GM19239 (cell line): ENCODE data around the gene RIMKLB.
"Not testable (repeated sequence)": the region's sequence is repeated elsewhere in the genome, so short reads cannot be mapped to it uniquely, and the experiment has no call there.

Experiments
- DNase-seq: peaks from one replicate; pipeline ENCODE4 v3.0.0; 2011; ENCODE audit warnings: low spot score; ENCODE audit not compliant: insufficient read length
- FAIRE-seq: peaks from 2 replicates; lab custom pipeline; 2011; peaks lifted over from hg19 to GRCh38; lab: Jason Lieb, UNC

Gene RIMKLB

GRCh38 chr12:8689681-8690080 lies 8.1 kb upstream of the RIMKLB start:
- FAIRE-seq, result no peak
- no peak for DNase-seq

GRCh38 chr12:8692573-8692972 lies 5.2 kb upstream of the RIMKLB start:
- DNase-seq (no peak), FAIRE-seq (no peak)

DNA sequence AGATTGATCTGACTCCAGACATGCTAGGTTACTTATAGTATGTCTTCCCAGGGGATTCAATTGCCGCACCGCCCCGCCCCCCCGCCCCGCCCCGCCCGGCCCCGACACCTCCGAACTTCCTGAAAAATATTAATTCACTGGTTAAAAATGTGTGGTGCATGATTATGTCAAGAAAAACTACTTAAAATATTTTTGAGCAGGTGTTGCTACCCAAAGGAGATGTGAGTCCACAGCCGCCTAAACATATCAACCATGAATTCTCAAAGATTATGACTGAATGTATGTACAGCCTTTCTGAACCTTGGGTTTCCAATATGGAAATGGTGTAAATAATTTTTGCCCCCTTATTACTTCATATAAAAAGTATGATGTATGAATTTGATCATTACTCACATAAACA lies 2.7 kb upstream of the RIMKLB start:
- DNase-seq (no peak), FAIRE-seq (no peak)

GRCh38 chr12:8696442-8697090 lies 1.2 kb upstream of the RIMKLB start:
- no peak for DNase-seq
- no peak for FAIRE-seq

GRCh38 chr12:8697120-8697475 lies 693 bp upstream of the RIMKLB start:
- FAIRE-seq (no peak), DNase-seq (no peak)

- DNase-seq (peak; percentile 32), FAIRE-seq (peak; percentile 37)
Observed at GRCh38 chr12:8698132-8698851, 501 bp downstream of the RIMKLB start.

DNA sequence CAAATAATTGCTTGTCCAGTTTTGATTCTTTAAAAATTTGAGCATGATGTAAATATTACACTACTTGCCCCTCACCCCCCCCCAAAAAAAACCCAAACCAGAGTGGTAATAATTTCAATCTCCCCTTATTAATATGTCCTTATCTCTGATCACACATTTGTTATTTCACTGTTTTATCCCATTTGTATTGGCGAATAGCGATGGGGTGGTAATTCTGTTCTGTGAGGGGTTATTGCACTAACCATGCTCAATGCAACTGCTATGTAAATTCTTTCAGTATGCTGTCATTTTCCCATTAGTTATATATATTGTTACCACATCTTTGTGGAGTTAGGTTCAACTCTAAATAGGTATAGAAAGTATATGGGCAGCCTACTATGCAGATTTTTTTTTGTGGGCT lies 1.1 kb downstream of the RIMKLB start:
- FAIRE-seq, result no peak
- DNase-seq, result no peak

- no peak for DNase-seq
- no peak for FAIRE-seq
Observed at GRCh38 chr12:8699714-8700113, 1.9 kb downstream of the RIMKLB start.

DNA sequence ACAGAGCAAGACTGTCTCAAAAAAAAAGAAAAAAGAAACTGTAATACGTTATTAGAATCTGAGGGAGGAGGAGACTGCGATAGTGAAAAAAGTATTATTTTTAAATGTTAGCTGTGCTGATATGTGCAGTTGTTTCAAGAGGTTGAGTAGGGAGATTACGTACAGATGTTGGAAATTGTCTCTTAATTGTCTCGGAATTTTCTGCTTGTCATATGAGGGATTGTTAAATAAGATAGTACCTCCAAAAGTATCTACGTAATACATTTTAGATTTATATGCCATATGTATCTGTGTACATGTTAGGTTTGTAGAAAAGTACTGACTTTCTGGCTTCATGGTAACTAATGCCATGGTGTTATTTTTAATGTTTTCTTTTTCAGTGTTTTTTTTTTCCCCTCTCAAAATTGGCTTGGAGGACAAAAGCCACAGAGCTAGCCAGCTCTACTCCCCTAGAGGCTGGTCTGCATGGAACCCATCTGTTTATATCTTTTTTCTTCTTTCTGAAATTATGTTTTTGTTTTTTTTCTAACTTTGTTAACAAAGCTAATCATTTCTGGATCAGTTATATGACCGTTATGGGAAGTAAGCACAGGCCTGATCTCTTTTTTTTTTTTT lies 3.4 kb downstream of the RIMKLB start:
- FAIRE-seq, result no peak
- DNase-seq, result no peak

GRCh38 chr12:8702159-8702558 lies 4.4 kb downstream of the RIMKLB start:
- no peak for FAIRE-seq

GRCh38 chr12:8709124-8709830 lies 11.5 kb downstream of the RIMKLB start:
- no peak for FAIRE-seq
- DNase-seq, result no peak

More at GRCh38 chr12:8702159-8702558, 4.4 kb downstream of the RIMKLB start:
- no peak for DNase-seq

GRCh38 chr12:8712572-8712971 lies 14.8 kb downstream of the RIMKLB start:
- no peak for DNase-seq
- FAIRE-seq, result no peak

- FAIRE-seq (no peak), DNase-seq (no peak)
Observed at GRCh38 chr12:8722286-8722800, 24.6 kb downstream of the RIMKLB start.

GRCh38 chr12:8734873-8735381 lies 37.1 kb downstream of the RIMKLB start:
- DNase-seq, result no peak
- FAIRE-seq, result no peak

- FAIRE-seq, result no peak
- DNase-seq, result no peak
Observed at GRCh38 chr12:8742501-8742900, 44.7 kb downstream of the RIMKLB start.

- not testable (repeated sequence) for DNase-seq, FAIRE-seq
Observed at GRCh38 chr12:8743121-8743520, 45.3 kb downstream of the RIMKLB start.

DNA sequence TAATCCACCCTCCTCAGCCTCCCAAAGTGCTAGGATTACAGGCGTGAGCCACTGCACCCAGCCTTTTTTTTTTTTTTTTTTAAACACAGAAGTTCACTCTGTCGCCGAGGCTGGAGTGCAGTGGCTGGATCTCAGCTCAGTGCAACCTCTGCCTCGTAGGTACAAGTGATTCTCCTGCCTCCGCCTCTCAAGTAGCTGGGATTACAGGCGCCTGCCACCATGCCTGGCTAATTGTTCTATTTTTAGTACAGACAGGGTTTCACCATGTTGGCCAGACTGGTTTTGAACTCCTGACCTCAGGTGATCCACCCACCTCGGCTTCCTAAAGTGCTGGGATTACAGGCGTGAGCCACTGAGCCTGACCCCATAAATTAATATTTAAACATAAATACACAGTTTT lies 47.8 kb downstream of the RIMKLB start:
- not testable (repeated sequence) for DNase-seq

DNA sequence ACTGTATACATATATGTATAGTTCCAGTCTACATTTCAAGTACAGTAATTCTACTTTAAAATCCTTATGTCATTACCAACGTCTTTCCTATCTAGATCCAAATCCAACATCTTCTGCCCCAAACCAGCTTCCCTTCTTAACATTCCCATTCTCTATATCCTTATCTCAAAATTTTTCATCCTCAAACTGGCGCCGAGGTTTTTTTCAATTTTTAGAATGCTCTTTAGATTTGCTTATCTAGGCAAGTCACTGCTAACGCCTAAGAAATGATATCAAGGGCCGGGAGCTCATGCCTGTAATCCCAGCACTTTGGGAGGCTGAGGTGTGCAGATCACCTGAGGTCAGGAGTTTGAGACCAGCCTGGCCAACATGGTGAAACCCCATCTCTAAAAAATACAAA lies 48.3 kb downstream of the RIMKLB start:
- DNase-seq (no peak), FAIRE-seq (no peak)

More for the DNA sequence above, 47.8 kb downstream of the RIMKLB start:
- FAIRE-seq, result not testable (repeated sequence)

GRCh38 chr12:8760076-8760475 lies 62.3 kb downstream of the RIMKLB start:
- DNase-seq, FAIRE-seq: not testable (repeated sequence)

- not testable (repeated sequence) for FAIRE-seq, DNase-seq
Observed at GRCh38 chr12:8762701-8763100, 64.9 kb downstream of the RIMKLB start.
